OCI-LY7 (cell line): ENCODE results near the gene TRAF2. TPM values are rescaled to one million over a fixed set of nuclear protein-coding genes. Genes with fewer than 3 reads are reported as not detected.

Experiments used
- BruUV-seq: library from RNA; stranded (reverse); fragments of 400-500 nt; replicated peaks from 2 replicates; lab custom pipeline; 2021; lab: Mats Ljungman, UMichigan
- CTCF ChIA-PET: fragments of 300-600 bp; sonication (Branson Sonifier 250); formaldehyde crosslinking; loops from one replicate; lab custom pipeline; 2022; ENCODE audit warnings: antibody characterized with exemption; ENCODE audit not compliant: unreplicated experiment; lab: Charles Lee
- POLR2A ChIA-PET: fragments of 300-600 bp; sonication (Branson Sonifier 250); formaldehyde crosslinking; loops from one replicate; lab custom pipeline; 2022; ENCODE audit warnings: antibody characterized with exemption; lab: Charles Lee
- DNase-seq: peaks from one replicate; pipeline ENCODE4 v3.0.0-alpha.2; 2015; ENCODE audit warnings: low spot score
- H2AFZ ChIP-seq: fragments of 200-600 bp; sonication (generic), shearing (Covaris generic); 2 replicates; pipeline ENCODE4 v1.6.1; 2014; ENCODE audit warnings: mild to moderate bottlenecking, antibody characterized with exemption, low read length, moderate library complexity
- H3K27ac ChIP-seq: fragments of 200-600 bp; sonication (generic); 2 replicates; pipeline ENCODE4 v1.5.1; 2014; ENCODE audit warnings: mixed run types, low read depth, mild to moderate bottlenecking, moderate library complexity, low read length, inconsistent platforms; ENCODE audit not compliant: poor library complexity, severe bottlenecking
- H3K36me3 ChIP-seq: fragments of 200-600 bp; sonication (generic); 2 replicates; pipeline ENCODE4 v1.6.1; 2014; ENCODE audit warnings: mild to moderate bottlenecking, antibody characterized with exemption, low read length, moderate library complexity, mixed read lengths; ENCODE audit not compliant: insufficient read depth
- H3K4me1 ChIP-seq: fragments of 200-600 bp; sonication (generic); 2 replicates; pipeline ENCODE4 v1.5.1; 2014; ENCODE audit warnings: mild to moderate bottlenecking, low read length; ENCODE audit not compliant: insufficient read depth, poor library complexity, severe bottlenecking
- H3K4me2 ChIP-seq: fragments of 200-600 bp; sonication (generic); 2 replicates; pipeline ENCODE4 v1.6.1; 2014; ENCODE audit warnings: mild to moderate bottlenecking, low read length
- H3K4me3 ChIP-seq: fragments of 200-600 bp; sonication (generic); 2 replicates; pipeline ENCODE4 v1.5.1; 2014; ENCODE audit warnings: mild to moderate bottlenecking, low read depth, low read length; ENCODE audit not compliant: poor library complexity, severe bottlenecking
- H3K79me2 ChIP-seq: fragments of 200-600 bp; sonication (generic); 2 replicates; pipeline ENCODE4 v1.6.1; 2016; ENCODE audit warnings: low read depth, mild to moderate bottlenecking, low read length, moderate library complexity, mixed read lengths; ENCODE audit not compliant: insufficient read depth
- H3K9me2 ChIP-seq: fragments of 200-600 bp; sonication (generic); 2 replicates; pipeline ENCODE4 v1.6.1; 2016; ENCODE audit warnings: mild to moderate bottlenecking, low read length, mixed read lengths; ENCODE audit not compliant: insufficient read depth
- H3K9me3 ChIP-seq: fragments of 200-600 bp; sonication (generic); 2 replicates; pipeline ENCODE4 v1.6.1; 2014; ENCODE audit warnings: mild to moderate bottlenecking, mixed run types, low read length, mixed read lengths
- H4K20me1 ChIP-seq: fragments of 200-600 bp; sonication (generic); 2 replicates; pipeline ENCODE4 v1.6.1; 2014; ENCODE audit warnings: mild to moderate bottlenecking, antibody characterized with exemption, low read length, moderate library complexity, mixed read lengths; ENCODE audit not compliant: insufficient read depth
- EZH2phosphoT487 ChIP-seq: fragments of 200-600 bp; sonication (generic); IDR thresholded peaks from 2 replicates; pipeline ENCODE4 v1.6.1; 2018; ENCODE audit warnings: low read depth, borderline replicate concordance, mild to moderate bottlenecking, mixed run types, antibody characterized with exemption, low read length, moderate library complexity, mixed read lengths
- intact Hi-C: fragments of 100-400 bp; cut with micrococcal nuclease; formaldehyde crosslinking; loops from one replicate; pipeline ENCODE4 v1.10.0; 2022; ENCODE audit not compliant: unreplicated experiment
- total RNA-seq, 2 experiments: library from RNA; depleted of rRNA in 1 of 2; stranded (reverse); fragments of >200 nt in 1 of 2; shearing (Covaris generic) in 1 of 2; gene quantifications; 2 replicates each; pipeline ENCODE4 v1.2.3, GENCODE V29; 2014 to 2022
- TF ChIP-seq, protein P1 (sequence below): fragments of 200-600 bp; sonication (generic); conservative IDR thresholded peaks from 2 replicates; pipeline ENCODE4 v1.5.1; 2014; ENCODE audit warnings: mild to moderate bottlenecking, antibody characterized with exemption, low read length, moderate library complexity, mixed read lengths

Gene TRAF2
- total RNA-seq, 2 experiments from 2014 or later, result 31.4 to 40.5 TPM

- BruUV-seq, result no TSS peak
- no peaks in the 10 kb centered on the region for H3K79me2 ChIP-seq
- H3K4me2 ChIP-seq, result no peak overlapping the region
- TF ChIP-seq, protein P1, sequence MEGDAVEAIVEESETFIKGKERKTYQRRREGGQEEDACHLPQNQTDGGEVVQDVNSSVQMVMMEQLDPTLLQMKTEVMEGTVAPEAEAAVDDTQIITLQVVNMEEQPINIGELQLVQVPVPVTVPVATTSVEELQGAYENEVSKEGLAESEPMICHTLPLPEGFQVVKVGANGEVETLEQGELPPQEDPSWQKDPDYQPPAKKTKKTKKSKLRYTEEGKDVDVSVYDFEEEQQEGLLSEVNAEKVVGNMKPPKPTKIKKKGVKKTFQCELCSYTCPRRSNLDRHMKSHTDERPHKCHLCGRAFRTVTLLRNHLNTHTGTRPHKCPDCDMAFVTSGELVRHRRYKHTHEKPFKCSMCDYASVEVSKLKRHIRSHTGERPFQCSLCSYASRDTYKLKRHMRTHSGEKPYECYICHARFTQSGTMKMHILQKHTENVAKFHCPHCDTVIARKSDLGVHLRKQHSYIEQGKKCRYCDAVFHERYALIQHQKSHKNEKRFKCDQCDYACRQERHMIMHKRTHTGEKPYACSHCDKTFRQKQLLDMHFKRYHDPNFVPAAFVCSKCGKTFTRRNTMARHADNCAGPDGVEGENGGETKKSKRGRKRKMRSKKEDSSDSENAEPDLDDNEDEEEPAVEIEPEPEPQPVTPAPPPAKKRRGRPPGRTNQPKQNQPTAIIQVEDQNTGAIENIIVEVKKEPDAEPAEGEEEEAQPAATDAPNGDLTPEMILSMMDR, result no peak
- TF ChIP-seq EZH2phosphoT487, result no peak
- ChIA-PET CTCF (no interaction called here), POLR2A (no interaction called here)
- H4K20me1 ChIP-seq, result no peaks in the 10 kb centered on the region
- no peak overlapping the region for H2AFZ ChIP-seq
- intact Hi-C loops, result no loop called here
- no peak overlapping the region for H3K4me3 ChIP-seq
- no peaks in the 10 kb centered on the region for H3K9me3 ChIP-seq
- no peak for DNase-seq
- no peaks in the 10 kb centered on the region for H3K9me2 ChIP-seq
- H3K27ac ChIP-seq, result no peak overlapping the region
- peaks cover 4% of the 10 kb centered on the region for H3K4me1 ChIP-seq
- H3K36me3 ChIP-seq, result no peaks in the 10 kb centered on the region
These were observed 74.6 kb downstream of the TRAF2 start for GRCh38 chr9:136960938-136961275.

GRCh38 chr9:136961279-136962065, 75.2 kb downstream of the TRAF2 start:
- H3K4me3 ChIP-seq, result no peak overlapping the region
- ChIA-PET CTCF (no interaction called here), POLR2A (no interaction called here)
- H3K79me2 ChIP-seq, result no peaks in the 10 kb centered on the region
- H3K36me3 ChIP-seq, result no peaks in the 10 kb centered on the region
- BruUV-seq, result no TSS peak
- H3K9me2 ChIP-seq, result no peaks in the 10 kb centered on the region
- H3K4me2 ChIP-seq, result no peak overlapping the region
- H3K27ac ChIP-seq, result no peak overlapping the region
- TF ChIP-seq, protein P1, result no peak
- no peak for TF ChIP-seq EZH2phosphoT487
- H2AFZ ChIP-seq, result no peak overlapping the region
- no peak for DNase-seq
- intact Hi-C loops, result no loop called here
- peaks cover 8% of the 10 kb centered on the region for H3K4me1 ChIP-seq
- H4K20me1 ChIP-seq, result no peaks in the 10 kb centered on the region
- no peaks in the 10 kb centered on the region for H3K9me3 ChIP-seq

GRCh38 chr9:136962163-136962562, 75.8 kb downstream of the TRAF2 start:
- no peaks in the 10 kb centered on the region for H3K36me3 ChIP-seq
- no peaks in the 10 kb centered on the region for H3K9me3 ChIP-seq
- intact Hi-C loops, result no loop called here
- no peaks in the 10 kb centered on the region for H3K9me2 ChIP-seq
- no TSS peak for BruUV-seq
- no peak overlapping the region for H3K4me3 ChIP-seq
- H3K4me2 ChIP-seq, result no peak overlapping the region
- ChIA-PET CTCF (no interaction called here), POLR2A (interaction anchor here (0.6 kb wide), 1 partner anchor 90 kb away, joined by 3 read pairs; no protein-coding TSS in a partner anchor)
- no peak overlapping the region for H3K27ac ChIP-seq
- peaks cover 8% of the 10 kb centered on the region for H3K4me1 ChIP-seq
- H4K20me1 ChIP-seq, result no peaks in the 10 kb centered on the region
- TF ChIP-seq, protein P1, result no peak
- no peak for TF ChIP-seq EZH2phosphoT487
- no peak for DNase-seq
- no peak overlapping the region for H2AFZ ChIP-seq
- H3K79me2 ChIP-seq, result no peaks in the 10 kb centered on the region
